SK-N-SH (cell line): ENCODE data around the gene CTNNA3. TPM values are rescaled to one million over a fixed set of nuclear protein-coding genes. Genes with fewer than 3 reads are reported as not detected.

ENCODE experiments used
- CTCF ChIA-PET: fragments of 300-600, 350-600 bp; formaldehyde crosslinking; extraction: SDS; loops from one replicate; lab custom pipeline; 2021; lab: Yijun Ruan, JAX
- POLR2A ChIA-PET: fragments of 350-600 bp; sonication (Branson Sonifier 250); formaldehyde crosslinking; extraction: SDS; loops from one replicate; lab custom pipeline; 2020; ENCODE audit warnings: antibody characterized with exemption, inconsistent platforms; lab: Yijun Ruan, JAX
- DNase-seq: peaks from one replicate; pipeline ENCODE4 v3.0.0; 2012
- H2AFZ ChIP-seq: fragments of 200-600 bp; sonication (generic); 2 replicates; pipeline ENCODE4 v1.8.1; 2016; ENCODE audit warnings: antibody characterized with exemption, mild to moderate bottlenecking, low read depth
- H3F3A ChIP-seq: fragments of 200-600 bp; sonication (generic); replicated peaks from 2 replicates; pipeline ENCODE3; 2016; ENCODE audit warnings: antibody characterized with exemption, mild to moderate bottlenecking; ENCODE audit not compliant: insufficient read depth
- H3K27ac ChIP-seq, 2 experiments: fragments of 200-500 bp in 1 of 2; fragments of 200-600 bp in 1 of 2; sonication (Bioruptor generic) in 1 of 2; sonication (generic), shearing (Covaris generic) in 1 of 2; 2 replicates each; pipeline versions ENCODE4 v1.5.1 to v1.6.1; 2014 to 2016; ENCODE audit warnings: low read depth in 2 of 2, inconsistent platforms in 1 of 2, low read length in 1 of 2, mild to moderate bottlenecking in 1 of 2, mixed read lengths in 1 of 2
- H3K27me3 ChIP-seq: fragments of 200-600 bp; sonication (generic), shearing (Covaris generic); 2 replicates; pipeline ENCODE4 v1.6.1; 2016; ENCODE audit warnings: mixed run types; ENCODE audit not compliant: insufficient read depth
- H3K36me3 ChIP-seq, 2 experiments: fragments of 200-500 bp in 1 of 2; fragments of 200-600 bp in 1 of 2; sonication (Bioruptor generic) in 1 of 2; sonication (generic) in 1 of 2; replicated peaks in 1 of 2; 2 replicates each; pipeline versions ENCODE3 to v1.5.1; 2014 to 2016; ENCODE audit warnings: low read length in 1 of 2, mild to moderate bottlenecking in 1 of 2; ENCODE audit not compliant: insufficient read depth in 2 of 2, control insufficient read depth in 1 of 2
- H3K4me1 ChIP-seq, 2 experiments: fragments of 200-500 bp in 1 of 2; fragments of 200-600 bp in 1 of 2; sonication (Bioruptor generic) in 1 of 2; sonication (generic), shearing (Covaris generic) in 1 of 2; 2 replicates each; pipeline versions ENCODE4 v1.5.1 to v1.6.1; 2014 to 2016; ENCODE audit warnings: low read depth in 1 of 2, low read length in 1 of 2, mixed run types in 1 of 2; ENCODE audit not compliant: insufficient read depth in 2 of 2, control insufficient read depth in 1 of 2
- H3K4me2 ChIP-seq: fragments of 200-600 bp; sonication (generic), shearing (Covaris generic); 2 replicates; pipeline ENCODE4 v1.6.1; 2017; ENCODE audit warnings: mixed run types
- H3K4me3 ChIP-seq, 2 experiments: fragments of 200-500 bp in 1 of 2; fragments of 200-600 bp in 1 of 2; sonication (Bioruptor generic) in 1 of 2; sonication (generic), shearing (Covaris generic) in 1 of 2; 2 replicates each; pipeline versions ENCODE4 v1.5.1 to v1.8.1; 2014 to 2016; ENCODE audit warnings: low read depth in 2 of 2, inconsistent platforms in 1 of 2, low read length in 1 of 2, mild to moderate bottlenecking in 1 of 2, mixed read lengths in 1 of 2, moderate library complexity in 1 of 2
- H3K79me2 ChIP-seq: fragments of 200-600 bp; sonication (generic); 2 replicates; pipeline ENCODE4 v1.8.1; 2017; ENCODE audit warnings: mild to moderate bottlenecking; ENCODE audit not compliant: insufficient read depth
- H3K9ac ChIP-seq: fragments of 200-600 bp; sonication (generic); 2 replicates; pipeline ENCODE4 v1.6.1; 2017; ENCODE audit warnings: mixed run types
- H3K9me2 ChIP-seq: fragments of 200-600 bp; sonication (generic); 2 replicates; pipeline ENCODE4 v1.6.1; 2017; ENCODE audit warnings: mixed run types
- H3K9me3 ChIP-seq: fragments of 200-600 bp; sonication (generic); 2 replicates; pipeline ENCODE4 v1.6.1; 2017; ENCODE audit warnings: mixed run types, mild to moderate bottlenecking, moderate library complexity
- H4K20me1 ChIP-seq: fragments of 200-600 bp; sonication (generic); 2 replicates; pipeline ENCODE4 v1.6.1; 2017; ENCODE audit warnings: mild to moderate bottlenecking, mixed run types; ENCODE audit not compliant: insufficient read depth
- CHD2 ChIP-seq: fragments of 150-350 bp; IDR thresholded peaks from 2 replicates; pipeline ENCODE4 v1.6.1; 2018; ENCODE audit warnings: low read length; ENCODE audit not compliant: partially characterized antibody
- EZH2phosphoT487 ChIP-seq: fragments of 200-600 bp; sonication (generic); IDR thresholded peaks from 2 replicates; pipeline ENCODE4 v1.6.1; 2017; ENCODE audit warnings: low read depth, mixed run types, mild to moderate bottlenecking, antibody characterized with exemption, moderate library complexity, borderline replicate concordance
- FOSL2 ChIP-seq: IDR thresholded peaks from 2 replicates; pipeline ENCODE4 v1.4.0; 2012; ENCODE audit warnings: low read depth, mild to moderate bottlenecking, moderate library complexity, borderline replicate concordance
- GABPA ChIP-seq: IDR thresholded peaks from 2 replicates; pipeline ENCODE4 v1.4.0; 2012; ENCODE audit warnings: low read depth, mild to moderate bottlenecking
- JUND ChIP-seq: IDR thresholded peaks from 2 replicates; pipeline ENCODE4 v1.4.0; 2012
- MEF2A ChIP-seq: IDR thresholded peaks from 2 replicates; pipeline ENCODE4 v1.4.0; 2012; ENCODE audit warnings: low read depth, borderline replicate concordance
- NFIC ChIP-seq: IDR thresholded peaks from 2 replicates; pipeline ENCODE4 v1.4.0; 2012; ENCODE audit warnings: borderline replicate concordance
- NRF1 ChIP-seq: IDR thresholded peaks from 2 replicates; pipeline ENCODE4 v1.6.1; 2012; ENCODE audit warnings: low read depth, mild to moderate bottlenecking, low read length
- RAD21 ChIP-seq: IDR thresholded peaks from 2 replicates; pipeline ENCODE4 v1.6.1; 2012; ENCODE audit warnings: mild to moderate bottlenecking, low read length
- RFX5 ChIP-seq: IDR thresholded peaks from 2 replicates; pipeline ENCODE4 v1.6.1; 2012; ENCODE audit warnings: mild to moderate bottlenecking, improper control_type of control experiment, low read length
- SIN3A ChIP-seq: IDR thresholded peaks from 2 replicates; pipeline ENCODE4 v1.6.1; 2012; ENCODE audit warnings: low read depth, mild to moderate bottlenecking, low read length, moderate library complexity, borderline replicate concordance
- TAF1 ChIP-seq: IDR thresholded peaks from 2 replicates; pipeline ENCODE4 v1.6.1; 2012; ENCODE audit warnings: low read depth, mild to moderate bottlenecking, low read length, moderate library complexity, borderline replicate concordance
- TCF12 ChIP-seq: IDR thresholded peaks from 2 replicates; pipeline ENCODE4 v1.4.0; 2012
- TEAD4 ChIP-seq: IDR thresholded peaks from 2 replicates; pipeline ENCODE4 v1.4.0; 2012; ENCODE audit warnings: mild to moderate bottlenecking, borderline replicate concordance; ENCODE audit not compliant: insufficient read depth
- YY1 ChIP-seq: IDR thresholded peaks from 2 replicates; pipeline ENCODE4 v1.4.0; 2012; ENCODE audit warnings: low read depth, mild to moderate bottlenecking
- WGBS: methylation state at CpG from one replicate; pipeline ENCODE4 v1.1.6; 2017; ENCODE audit warnings: low lambda C conversion rate; 5-methylcytosine and 5-hydroxymethylcytosine counted together
- polyA plus RNA-seq, 3 experiments: library from polyadenylated mRNA; depleted of rRNA; stranded (reverse); fragments of >200 nt; gene quantifications; 2 replicates each; pipeline ENCODE4 v1.2.3, GENCODE V29; 2012
- TF ChIP-seq, protein P1 (sequence below): IDR thresholded peaks from 2 replicates; pipeline ENCODE4; 2012
- TF ChIP-seq, protein P2 (sequence below): IDR thresholded peaks from 2 replicates; pipeline ENCODE4 v1.4.0; 2012; ENCODE audit warnings: low read depth
- TF ChIP-seq, protein P3 (sequence below): IDR thresholded peaks from 2 replicates; pipeline ENCODE4 v1.4.0; 2012; ENCODE audit warnings: low read depth, borderline replicate concordance
- TF ChIP-seq, protein P4 (sequence below): IDR thresholded peaks from 2 replicates; pipeline ENCODE4 v1.6.1; 2012; ENCODE audit warnings: mild to moderate bottlenecking, low read depth, low read length, moderate library complexity

The CTNNA3 gene
- polyA plus RNA-seq, 1 of the 3 experiments (the other 2 are of a cell fraction), result not detected

- Histone ChIP-seq H3F3A (no peaks in the 10 kb centered on the region), H3K4me2 (no peak overlapping the region), H3K79me2 (no peaks in the 10 kb centered on the region), H3K27ac (no peak overlapping the region), H3K9me2 (no peaks in the 10 kb centered on the region), H3K27me3 (no peaks in the 10 kb centered on the region), H3K9me3 (no peaks in the 10 kb centered on the region), H3K4me3 (no peak overlapping the region), H3K9ac (no peak overlapping the region), H2AFZ (no peak overlapping the region), H3K36me3 (no peaks in the 10 kb centered on the region), H4K20me1 (no peaks in the 10 kb centered on the region), H3K4me1 (no peaks in the 10 kb centered on the region)
- WGBS, result 0% methylated on average over 3 of the region's 3 CpGs
- ChIA-PET CTCF (no interaction called here), POLR2A (no interaction called here)
- TF ChIP-seq CHD2, result no peak
- TF ChIP-seq TAF1, result no peak
- TF ChIP-seq, protein P1, sequence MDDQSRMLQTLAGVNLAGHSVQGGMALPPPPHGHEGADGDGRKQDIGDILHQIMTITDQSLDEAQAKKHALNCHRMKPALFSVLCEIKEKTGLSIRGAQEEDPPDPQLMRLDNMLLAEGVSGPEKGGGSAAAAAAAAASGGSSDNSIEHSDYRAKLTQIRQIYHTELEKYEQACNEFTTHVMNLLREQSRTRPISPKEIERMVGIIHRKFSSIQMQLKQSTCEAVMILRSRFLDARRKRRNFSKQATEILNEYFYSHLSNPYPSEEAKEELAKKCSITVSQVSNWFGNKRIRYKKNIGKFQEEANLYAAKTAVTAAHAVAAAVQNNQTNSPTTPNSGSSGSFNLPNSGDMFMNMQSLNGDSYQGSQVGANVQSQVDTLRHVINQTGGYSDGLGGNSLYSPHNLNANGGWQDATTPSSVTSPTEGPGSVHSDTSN, result no peak
- TF ChIP-seq EZH2phosphoT487, result no peak
- TF ChIP-seq RAD21, result no peak
- TF ChIP-seq RFX5, result no peak
- TF ChIP-seq, protein P2, sequence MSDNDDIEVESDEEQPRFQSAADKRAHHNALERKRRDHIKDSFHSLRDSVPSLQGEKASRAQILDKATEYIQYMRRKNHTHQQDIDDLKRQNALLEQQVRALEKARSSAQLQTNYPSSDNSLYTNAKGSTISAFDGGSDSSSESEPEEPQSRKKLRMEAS, result no peak
- TF ChIP-seq SIN3A, result no peak
- TF ChIP-seq GABPA, result no peak
- no peak for TF ChIP-seq YY1
- no peak for TF ChIP-seq FOSL2
- TF ChIP-seq, protein P3, sequence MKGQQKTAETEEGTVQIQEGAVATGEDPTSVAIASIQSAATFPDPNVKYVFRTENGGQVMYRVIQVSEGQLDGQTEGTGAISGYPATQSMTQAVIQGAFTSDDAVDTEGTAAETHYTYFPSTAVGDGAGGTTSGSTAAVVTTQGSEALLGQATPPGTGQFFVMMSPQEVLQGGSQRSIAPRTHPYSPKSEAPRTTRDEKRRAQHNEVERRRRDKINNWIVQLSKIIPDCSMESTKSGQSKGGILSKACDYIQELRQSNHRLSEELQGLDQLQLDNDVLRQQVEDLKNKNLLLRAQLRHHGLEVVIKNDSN, result no peak
- TF ChIP-seq, protein P4, sequence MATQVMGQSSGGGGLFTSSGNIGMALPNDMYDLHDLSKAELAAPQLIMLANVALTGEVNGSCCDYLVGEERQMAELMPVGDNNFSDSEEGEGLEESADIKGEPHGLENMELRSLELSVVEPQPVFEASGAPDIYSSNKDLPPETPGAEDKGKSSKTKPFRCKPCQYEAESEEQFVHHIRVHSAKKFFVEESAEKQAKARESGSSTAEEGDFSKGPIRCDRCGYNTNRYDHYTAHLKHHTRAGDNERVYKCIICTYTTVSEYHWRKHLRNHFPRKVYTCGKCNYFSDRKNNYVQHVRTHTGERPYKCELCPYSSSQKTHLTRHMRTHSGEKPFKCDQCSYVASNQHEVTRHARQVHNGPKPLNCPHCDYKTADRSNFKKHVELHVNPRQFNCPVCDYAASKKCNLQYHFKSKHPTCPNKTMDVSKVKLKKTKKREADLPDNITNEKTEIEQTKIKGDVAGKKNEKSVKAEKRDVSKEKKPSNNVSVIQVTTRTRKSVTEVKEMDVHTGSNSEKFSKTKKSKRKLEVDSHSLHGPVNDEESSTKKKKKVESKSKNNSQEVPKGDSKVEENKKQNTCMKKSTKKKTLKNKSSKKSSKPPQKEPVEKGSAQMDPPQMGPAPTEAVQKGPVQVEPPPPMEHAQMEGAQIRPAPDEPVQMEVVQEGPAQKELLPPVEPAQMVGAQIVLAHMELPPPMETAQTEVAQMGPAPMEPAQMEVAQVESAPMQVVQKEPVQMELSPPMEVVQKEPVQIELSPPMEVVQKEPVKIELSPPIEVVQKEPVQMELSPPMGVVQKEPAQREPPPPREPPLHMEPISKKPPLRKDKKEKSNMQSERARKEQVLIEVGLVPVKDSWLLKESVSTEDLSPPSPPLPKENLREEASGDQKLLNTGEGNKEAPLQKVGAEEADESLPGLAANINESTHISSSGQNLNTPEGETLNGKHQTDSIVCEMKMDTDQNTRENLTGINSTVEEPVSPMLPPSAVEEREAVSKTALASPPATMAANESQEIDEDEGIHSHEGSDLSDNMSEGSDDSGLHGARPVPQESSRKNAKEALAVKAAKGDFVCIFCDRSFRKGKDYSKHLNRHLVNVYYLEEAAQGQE, result no peak
- no peak for TF ChIP-seq TCF12
- TF ChIP-seq NRF1, result no peak
- TF ChIP-seq TEAD4, result no peak
- no peak for TF ChIP-seq NFIC
- TF ChIP-seq MEF2A, result no peak
- no peak for TF ChIP-seq JUND
- DNase-seq, result no peak
These were observed 1401.5 kb downstream of the CTNNA3 start for GRCh38 chr10:66294538-66294937.
